ENCODE measurements around the gene ADPRH.

DNA sequence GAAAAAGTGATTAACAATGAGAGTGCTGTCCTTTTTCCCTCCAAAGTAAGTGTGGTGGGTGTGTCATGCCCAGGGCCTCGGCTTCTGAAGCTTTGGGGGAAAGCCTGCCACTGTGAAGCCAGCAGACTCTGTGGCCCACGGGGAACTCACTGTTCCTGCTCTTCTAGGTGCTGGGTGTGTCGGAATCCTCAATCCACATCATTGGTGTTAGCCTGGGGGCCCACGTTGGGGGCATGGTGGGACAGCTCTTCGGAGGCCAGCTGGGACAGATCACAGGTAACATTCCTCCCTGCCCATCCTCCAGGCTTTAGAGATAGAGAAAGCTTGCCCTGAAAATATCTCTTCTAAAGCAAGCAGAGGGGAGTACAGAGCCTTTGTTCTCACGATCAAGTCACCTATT is 30.0 kb downstream of the ADPRH start:
- TF ChIP-seq, protein P1, sequence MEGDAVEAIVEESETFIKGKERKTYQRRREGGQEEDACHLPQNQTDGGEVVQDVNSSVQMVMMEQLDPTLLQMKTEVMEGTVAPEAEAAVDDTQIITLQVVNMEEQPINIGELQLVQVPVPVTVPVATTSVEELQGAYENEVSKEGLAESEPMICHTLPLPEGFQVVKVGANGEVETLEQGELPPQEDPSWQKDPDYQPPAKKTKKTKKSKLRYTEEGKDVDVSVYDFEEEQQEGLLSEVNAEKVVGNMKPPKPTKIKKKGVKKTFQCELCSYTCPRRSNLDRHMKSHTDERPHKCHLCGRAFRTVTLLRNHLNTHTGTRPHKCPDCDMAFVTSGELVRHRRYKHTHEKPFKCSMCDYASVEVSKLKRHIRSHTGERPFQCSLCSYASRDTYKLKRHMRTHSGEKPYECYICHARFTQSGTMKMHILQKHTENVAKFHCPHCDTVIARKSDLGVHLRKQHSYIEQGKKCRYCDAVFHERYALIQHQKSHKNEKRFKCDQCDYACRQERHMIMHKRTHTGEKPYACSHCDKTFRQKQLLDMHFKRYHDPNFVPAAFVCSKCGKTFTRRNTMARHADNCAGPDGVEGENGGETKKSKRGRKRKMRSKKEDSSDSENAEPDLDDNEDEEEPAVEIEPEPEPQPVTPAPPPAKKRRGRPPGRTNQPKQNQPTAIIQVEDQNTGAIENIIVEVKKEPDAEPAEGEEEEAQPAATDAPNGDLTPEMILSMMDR (IDR thresholded peaks at IDR 0.05): no peak
- no peak for TF ChIP-seq EZH2 (IDR thresholded peaks at IDR 0.05)
- TF ChIP-seq EZH2phosphoT487 (IDR thresholded peaks at IDR 0.05): no peak

Data from neural progenitor cell (in vitro differentiated cells).